Measurements from ENCODE around the gene MAGEA10.
"Not testable (repeated sequence)": the region's sequence is repeated elsewhere in the genome, so short reads cannot be mapped to it uniquely, and the experiment has no call there.

Gene MAGEA10

DNA sequence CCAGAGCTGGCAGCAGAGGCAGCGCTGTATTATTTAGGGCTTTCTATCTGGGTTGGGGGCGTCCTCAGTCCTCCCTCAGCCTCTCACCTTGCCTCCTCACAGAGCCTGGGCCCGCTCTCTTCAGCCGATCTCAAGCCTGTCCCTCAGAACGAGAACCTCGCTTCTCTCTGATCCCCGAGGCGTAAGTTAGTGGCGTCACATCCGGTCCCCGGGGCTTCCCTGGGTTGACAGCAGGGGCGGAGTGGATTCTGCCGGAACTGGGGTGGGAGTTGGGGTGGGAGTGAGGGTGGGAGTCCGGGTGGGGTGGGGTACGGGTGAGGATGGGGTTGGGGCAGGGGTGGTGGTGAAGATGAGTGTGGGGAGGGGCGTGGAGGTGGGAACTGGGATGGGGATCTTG lies at the start of gene MAGEA10:
Gene MAGEA10 (minus strand): TSS at position 190 of the 397 bp plus-strand sequence. CDS start 2,957 bp downstream, outside the sequence.
- TF ChIP-seq, protein P1, sequence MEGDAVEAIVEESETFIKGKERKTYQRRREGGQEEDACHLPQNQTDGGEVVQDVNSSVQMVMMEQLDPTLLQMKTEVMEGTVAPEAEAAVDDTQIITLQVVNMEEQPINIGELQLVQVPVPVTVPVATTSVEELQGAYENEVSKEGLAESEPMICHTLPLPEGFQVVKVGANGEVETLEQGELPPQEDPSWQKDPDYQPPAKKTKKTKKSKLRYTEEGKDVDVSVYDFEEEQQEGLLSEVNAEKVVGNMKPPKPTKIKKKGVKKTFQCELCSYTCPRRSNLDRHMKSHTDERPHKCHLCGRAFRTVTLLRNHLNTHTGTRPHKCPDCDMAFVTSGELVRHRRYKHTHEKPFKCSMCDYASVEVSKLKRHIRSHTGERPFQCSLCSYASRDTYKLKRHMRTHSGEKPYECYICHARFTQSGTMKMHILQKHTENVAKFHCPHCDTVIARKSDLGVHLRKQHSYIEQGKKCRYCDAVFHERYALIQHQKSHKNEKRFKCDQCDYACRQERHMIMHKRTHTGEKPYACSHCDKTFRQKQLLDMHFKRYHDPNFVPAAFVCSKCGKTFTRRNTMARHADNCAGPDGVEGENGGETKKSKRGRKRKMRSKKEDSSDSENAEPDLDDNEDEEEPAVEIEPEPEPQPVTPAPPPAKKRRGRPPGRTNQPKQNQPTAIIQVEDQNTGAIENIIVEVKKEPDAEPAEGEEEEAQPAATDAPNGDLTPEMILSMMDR (IDR thresholded peaks at IDR 0.05; ENCODE audit: low read depth, low read length, missing control alignments), result no peak
- H3K4me3 ChIP-seq (replicated peaks; ENCODE audit: low read depth, low read length), result no peak within 1 kb of the TSS
- DNase-seq (ENCODE audit: extremely low read depth, low read depth), result no peak

DNA sequence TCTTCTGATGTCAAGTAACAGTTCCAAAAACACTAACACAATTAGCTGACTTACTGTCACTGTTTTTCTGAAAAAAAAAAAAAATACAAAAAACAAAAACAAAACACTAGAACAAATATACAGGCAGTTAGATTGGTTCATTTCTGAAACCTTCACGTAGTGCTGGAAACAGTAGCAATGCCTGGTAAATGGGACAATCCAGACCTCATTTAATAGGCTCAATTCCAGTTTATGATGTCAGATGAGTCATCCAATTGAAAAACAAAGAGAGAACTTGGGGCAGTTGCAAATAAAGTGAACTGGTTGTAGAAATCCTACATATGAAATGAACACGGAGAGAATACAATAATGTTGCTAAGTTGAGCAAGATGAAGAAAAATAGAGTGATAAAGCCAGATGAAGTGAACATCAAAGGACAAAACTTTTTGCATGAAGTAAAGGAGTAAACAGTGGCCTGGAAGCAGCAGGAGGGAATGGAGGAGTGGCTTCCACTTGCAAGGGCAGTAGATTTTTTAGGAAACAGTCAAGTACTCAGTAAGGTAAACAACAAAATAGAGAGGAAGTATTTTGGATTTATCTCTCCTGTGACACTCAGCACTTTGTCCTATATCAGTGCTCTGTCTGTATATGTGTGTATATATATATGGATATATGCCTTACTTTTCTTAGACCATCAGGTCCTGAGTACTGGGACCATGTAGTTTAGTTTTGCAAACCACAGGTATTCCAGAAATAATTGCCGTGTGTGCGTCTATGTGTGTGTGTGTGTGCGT lies 39.3 kb upstream of the MAGEA10 start:
- no peak overlapping the region for H3K4me3 ChIP-seq (replicated peaks; ENCODE audit: low read depth, low read length)
- DNase-seq (ENCODE audit: extremely low read depth, low read depth), result no peak
- TF ChIP-seq, protein P1 (IDR thresholded peaks at IDR 0.05; ENCODE audit: low read depth, low read length, missing control alignments), result no peak

DNA sequence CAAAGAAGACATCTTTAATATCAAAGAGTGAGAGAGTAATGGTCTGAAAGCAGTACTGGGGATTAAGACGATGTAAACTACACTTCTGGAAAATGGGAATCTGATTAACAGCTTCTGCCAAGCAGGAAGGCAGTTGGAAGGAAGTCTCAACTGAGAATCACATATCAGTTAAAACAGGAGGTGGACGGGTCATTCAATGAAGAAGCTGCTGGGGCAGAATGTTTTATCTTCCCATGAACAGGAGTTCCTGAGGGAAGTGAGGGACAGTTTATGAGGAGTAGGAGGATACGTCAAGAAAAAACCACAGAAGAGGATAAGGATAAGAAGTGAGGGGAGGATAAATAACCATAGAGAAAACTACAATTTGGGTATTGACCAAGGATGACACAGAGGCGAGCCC lies 38.7 kb upstream of the MAGEA10 start:
- no peak overlapping the region for H3K4me3 ChIP-seq (replicated peaks; ENCODE audit: low read depth, low read length)
- TF ChIP-seq, protein P1 (IDR thresholded peaks at IDR 0.05; ENCODE audit: low read depth, low read length, missing control alignments), result no peak
- no peak for DNase-seq (ENCODE audit: extremely low read depth, low read depth)

DNA sequence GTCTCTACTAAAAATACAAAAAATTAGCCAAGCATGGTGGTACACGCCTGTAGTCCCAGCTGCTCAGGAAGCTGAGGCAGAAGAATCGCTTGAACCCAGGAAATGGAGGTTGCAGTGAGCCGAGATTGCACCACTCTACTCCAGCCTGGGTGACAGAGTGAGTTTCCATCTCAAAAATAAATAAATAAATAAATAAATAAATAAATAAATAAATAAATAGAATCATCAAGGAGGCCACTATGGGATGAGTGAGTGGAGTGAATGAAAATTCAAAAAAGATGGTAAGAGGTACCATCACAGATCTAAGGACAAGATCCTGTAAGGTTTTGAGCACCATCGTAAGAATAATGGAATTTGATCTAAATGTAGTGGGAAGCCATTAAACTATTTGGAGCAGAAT lies 37.5 kb upstream of the MAGEA10 start:
- DNase-seq (ENCODE audit: extremely low read depth, low read depth); H3K4me3 ChIP-seq (replicated peaks; ENCODE audit: low read depth, low read length): not testable (repeated sequence)

DNA sequence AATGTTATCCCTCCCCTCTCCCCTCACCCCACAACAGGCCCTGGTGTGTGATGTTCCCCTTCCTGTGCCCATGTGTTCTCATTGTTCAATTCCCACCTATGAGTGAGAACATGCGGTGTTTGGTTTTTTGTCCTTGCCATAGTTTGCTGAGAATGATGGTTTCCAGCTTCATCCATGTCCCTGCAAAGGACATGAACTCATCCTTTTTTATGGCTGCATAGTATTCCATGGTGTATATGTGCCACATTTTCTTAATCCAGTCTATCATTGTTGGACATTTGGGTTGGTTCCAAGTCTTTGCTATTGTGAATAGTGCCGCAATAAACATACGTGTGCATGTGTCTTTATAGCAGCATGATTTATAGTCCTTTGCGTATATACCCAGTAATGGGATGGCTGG lies 35.5 kb upstream of the MAGEA10 start:
- DNase-seq (ENCODE audit: extremely low read depth, low read depth); H3K4me3 ChIP-seq (replicated peaks; ENCODE audit: low read depth, low read length): not testable (repeated sequence)

DNA sequence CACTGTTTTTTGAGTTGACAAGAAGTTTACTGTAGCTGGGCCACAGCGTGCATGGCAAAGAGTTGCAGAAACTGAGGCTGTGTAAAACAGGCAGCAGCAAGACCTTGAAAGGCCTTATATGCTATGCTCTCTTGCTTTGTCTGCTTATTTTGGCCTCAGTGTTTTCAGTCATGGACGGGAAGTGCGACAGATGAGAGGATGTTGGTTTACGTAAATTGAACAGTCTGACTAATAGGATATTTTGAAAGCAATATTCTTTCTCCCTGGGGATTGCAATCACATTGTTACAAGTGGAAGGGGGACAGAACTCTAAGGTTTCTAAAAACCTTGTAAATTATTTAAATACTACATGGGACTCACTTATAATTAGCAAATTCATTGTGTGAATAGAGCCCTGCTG lies 32.2 kb upstream of the MAGEA10 start:
- no peak for DNase-seq (ENCODE audit: extremely low read depth, low read depth)
- no peak overlapping the region for H3K4me3 ChIP-seq (replicated peaks; ENCODE audit: low read depth, low read length)
- TF ChIP-seq, protein P1 (IDR thresholded peaks at IDR 0.05; ENCODE audit: low read depth, low read length, missing control alignments), result no peak

DNA sequence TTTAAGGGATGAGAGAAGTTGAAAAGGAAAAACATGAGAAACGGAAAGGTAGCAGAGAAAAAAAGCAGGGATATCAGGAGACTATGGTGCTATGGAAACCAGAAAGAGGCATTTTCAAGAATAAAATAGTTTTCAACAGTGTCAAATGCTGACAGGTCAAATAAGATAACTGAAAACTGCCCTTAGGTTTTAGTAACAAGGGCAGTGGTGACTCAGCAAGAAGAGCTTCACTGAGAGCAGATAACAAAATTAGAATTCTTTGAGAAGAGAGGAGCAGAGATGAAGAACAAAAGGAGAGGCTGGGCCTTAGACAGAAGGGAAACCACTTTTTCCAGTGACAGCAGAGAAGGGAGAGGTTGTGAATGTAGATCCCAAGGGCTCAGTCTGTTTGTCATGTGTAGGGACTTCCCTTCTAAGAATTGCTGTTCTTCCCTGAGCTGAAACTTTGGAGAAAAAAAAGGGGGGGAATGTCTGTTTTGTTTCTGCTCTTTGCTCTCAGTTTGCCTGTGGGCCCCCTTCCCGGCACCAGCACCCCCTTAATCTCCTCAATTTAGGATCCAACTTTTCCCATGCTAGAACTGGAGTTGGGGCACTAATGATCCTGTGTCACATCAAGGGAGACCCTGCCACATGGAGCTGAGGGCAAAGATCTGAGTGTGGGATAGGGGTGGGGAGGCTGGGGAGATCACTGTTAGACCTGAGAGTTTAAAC lies 26.8 kb upstream of the MAGEA10 start:
- no peak overlapping the region for H3K4me3 ChIP-seq (replicated peaks; ENCODE audit: low read depth, low read length)
- DNase-seq (ENCODE audit: extremely low read depth, low read depth), result no peak
- TF ChIP-seq, protein P1 (IDR thresholded peaks at IDR 0.05; ENCODE audit: low read depth, low read length, missing control alignments), result no peak

Measured in HFF-Myc (cell line).